22Rv1 (cell line): ENCODE data around the gene EDN2.

ENCODE experiments used
- H3K27ac ChIP-seq: fragments of 450-650 bp; 2 replicates; pipeline ENCODE4 v1.5.1; 2017
- ZFX ChIP-seq: fragments of 450-650 bp; IDR thresholded peaks from 2 replicates; pipeline ENCODE4 v1.6.1; 2017; ENCODE audit warnings: antibody characterized with exemption, borderline replicate concordance
- TF ChIP-seq, protein P1 (sequence below): fragments of 450-650 bp; IDR thresholded peaks from 2 replicates; pipeline ENCODE4 v1.5.1; 2017; ENCODE audit warnings: mild to moderate bottlenecking

The EDN2 gene

DNA sequence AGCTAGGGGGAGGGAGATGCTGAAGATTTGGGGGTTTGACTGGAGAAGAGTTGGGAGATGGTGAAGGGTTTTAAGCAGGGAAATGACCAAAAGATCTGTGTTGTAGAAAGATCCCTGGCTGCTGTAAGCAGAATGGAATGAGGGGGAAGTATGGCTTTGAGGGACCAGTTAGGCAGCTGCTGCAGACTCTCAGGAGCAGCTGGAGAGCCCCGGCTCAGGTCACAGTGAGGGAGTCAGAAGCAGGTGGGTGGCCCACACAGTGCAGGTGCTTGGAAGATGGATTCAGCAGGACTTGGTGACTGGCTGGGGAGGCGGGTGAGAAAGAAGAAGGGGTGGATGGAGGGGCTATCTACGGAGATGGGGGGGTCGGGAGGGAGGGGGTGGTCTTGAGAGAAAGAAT, 35.7 kb downstream of the EDN2 start:
- no peak for TF ChIP-seq ZFX
- TF ChIP-seq, protein P1, sequence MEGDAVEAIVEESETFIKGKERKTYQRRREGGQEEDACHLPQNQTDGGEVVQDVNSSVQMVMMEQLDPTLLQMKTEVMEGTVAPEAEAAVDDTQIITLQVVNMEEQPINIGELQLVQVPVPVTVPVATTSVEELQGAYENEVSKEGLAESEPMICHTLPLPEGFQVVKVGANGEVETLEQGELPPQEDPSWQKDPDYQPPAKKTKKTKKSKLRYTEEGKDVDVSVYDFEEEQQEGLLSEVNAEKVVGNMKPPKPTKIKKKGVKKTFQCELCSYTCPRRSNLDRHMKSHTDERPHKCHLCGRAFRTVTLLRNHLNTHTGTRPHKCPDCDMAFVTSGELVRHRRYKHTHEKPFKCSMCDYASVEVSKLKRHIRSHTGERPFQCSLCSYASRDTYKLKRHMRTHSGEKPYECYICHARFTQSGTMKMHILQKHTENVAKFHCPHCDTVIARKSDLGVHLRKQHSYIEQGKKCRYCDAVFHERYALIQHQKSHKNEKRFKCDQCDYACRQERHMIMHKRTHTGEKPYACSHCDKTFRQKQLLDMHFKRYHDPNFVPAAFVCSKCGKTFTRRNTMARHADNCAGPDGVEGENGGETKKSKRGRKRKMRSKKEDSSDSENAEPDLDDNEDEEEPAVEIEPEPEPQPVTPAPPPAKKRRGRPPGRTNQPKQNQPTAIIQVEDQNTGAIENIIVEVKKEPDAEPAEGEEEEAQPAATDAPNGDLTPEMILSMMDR = no peak
- peak overlapping the region; percentile 90 for H3K27ac ChIP-seq

DNA sequence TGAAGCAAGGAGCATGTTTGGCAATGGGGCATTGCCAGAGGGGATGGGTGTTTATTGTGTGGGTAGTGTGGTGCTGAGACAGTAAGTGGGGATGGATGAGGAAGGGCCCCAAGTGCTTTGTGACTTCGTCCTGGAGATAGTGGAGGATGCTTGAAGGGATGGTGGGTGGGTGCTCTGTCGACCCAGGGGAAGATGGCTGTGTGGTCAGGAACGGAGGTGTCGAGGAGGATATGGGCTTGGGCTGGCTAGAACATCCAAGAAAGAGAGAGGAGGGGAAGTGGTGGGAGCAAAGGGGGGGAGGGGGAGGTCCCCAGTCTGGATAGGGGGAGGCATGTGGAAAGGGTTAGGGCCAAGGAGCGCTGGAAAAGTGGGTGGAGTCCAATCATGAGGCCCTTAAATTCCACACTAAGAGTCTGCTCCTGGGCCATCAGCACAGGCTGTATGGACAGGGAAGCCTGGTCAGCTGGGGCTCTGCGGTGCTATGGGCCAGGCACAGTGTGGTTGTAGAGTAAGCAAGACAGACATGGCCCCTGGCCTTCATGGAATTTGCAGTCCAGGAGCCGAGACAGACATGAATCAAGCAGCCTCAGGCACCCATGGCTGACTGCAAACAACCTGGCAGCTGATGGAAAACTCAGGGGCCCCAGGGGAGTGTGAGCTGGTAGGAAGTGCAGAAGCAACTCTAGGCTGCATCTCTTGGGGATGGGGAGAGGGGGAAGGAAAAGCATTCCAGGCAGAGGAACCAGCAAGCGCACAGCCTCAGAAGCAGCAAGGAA, 36.3 kb downstream of the EDN2 start:
- TF ChIP-seq, protein P1 = no peak
- no peak for TF ChIP-seq ZFX
- H3K27ac ChIP-seq = peak overlapping the region; percentile 90

DNA sequence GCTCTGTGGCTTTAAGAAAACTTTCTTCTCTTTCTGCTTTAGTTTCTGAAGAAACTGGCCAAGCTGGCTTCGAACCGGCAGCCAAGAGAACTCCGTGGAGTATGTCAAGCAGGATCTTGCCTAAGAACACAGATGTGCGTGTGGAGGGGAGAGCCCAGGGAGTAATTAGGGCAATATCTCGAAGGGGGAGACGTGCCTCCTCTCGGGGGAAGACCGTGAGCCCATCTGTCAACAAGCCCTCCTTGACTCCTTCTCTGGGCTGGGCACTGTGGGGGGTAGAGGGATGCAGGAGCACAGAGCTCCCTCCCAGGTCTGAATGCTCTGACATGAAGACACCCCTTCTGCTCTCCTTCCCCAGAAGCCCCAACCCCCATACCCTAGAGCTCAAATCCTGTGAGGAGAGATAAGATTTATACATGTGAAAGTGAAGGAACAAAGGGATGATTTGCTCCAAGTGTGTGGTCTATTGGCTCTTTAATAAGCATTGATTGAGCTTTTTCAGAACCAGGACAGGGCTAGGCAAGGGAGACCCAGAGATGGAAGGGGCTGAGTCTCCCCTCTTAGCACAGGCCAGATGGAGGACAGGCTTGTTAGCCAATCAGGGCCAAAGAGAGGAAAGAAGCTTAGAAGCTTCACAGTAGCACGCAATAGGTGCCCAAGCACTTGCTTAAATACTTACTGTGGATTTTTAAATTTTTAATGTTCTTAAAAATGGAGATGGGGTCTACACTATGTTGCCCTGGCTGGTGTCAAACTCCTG, 37.5 kb downstream of the EDN2 start:
- TF ChIP-seq ZFX = no peak
- TF ChIP-seq, protein P1 = no peak
- H3K27ac ChIP-seq = peak overlapping the region; percentile 90

DNA sequence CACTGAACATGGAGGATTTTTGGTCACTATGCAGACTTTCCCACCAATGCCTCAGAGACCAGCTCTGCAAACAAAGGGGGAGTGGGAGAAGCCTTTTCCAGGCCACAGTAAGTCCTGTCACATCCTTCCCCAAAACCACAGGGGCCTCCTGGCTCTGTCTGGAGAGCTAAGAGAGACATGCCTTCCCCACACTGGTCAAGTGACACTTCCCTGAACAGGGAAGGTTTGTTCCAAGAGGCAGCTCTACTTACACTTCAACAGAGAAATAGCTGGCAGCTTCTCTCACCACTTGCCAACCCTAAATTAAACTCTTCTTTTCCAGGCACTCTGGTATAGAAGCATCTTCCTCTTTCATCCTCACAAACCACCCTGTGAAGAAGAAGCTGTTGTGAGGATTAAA, 39.7 kb downstream of the EDN2 start:
- TF ChIP-seq, protein P1 = no peak
- TF ChIP-seq ZFX = no peak

DNA sequence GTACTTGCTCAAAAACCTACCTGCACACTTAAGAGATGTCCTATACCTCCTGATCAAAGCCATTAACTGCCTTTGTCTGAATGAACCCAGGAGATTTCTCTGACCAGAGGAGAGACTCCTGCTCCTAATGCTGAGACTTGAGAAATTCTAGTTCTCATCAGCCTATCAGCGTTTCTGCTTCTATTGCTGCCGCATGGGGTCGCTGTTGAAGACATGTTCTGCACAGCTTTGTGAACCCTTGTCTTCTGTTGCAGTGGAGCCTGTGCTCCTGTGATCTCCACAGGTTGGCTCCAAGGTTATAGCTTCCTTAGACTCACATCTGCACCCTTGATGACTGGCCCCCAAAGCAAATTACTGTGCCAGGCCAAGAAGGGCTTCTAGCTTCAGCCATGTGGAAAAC, 40.2 kb downstream of the EDN2 start:
- no peak for TF ChIP-seq ZFX
- TF ChIP-seq, protein P1 = peak; percentile 49
- no peak overlapping the region for H3K27ac ChIP-seq

More for the DNA sequence above, 39.7 kb downstream of the EDN2 start:
- H3K27ac ChIP-seq = no peak overlapping the region

DNA sequence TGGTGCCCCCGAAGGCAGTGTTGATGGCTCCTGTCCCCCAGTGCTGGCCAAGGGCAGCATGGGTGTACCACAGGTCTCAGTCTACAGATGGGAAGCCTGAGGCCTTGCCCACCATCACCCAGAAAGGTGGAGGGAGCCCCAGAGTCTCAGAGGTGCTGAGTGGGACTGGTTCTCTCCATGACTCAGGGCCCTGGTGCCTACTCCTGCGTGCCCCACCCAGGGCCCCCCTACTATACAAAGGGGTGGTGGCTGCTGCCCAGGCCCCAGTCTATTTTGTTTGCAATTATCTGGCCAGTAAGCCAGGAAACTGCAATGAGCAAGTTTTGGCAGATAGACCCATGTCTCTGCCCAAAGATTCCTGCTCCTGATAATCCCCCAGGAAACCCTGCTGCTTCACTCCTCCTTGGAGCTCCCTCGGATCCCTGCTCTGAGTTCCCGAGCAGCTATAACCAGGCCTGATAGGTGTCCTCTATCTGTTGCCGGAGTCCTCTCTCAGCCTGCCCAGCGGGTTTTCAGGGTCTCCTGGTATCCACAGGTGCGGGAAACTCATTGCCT, 41.7 kb downstream of the EDN2 start:
- TF ChIP-seq, protein P1 = no peak
- TF ChIP-seq ZFX = no peak
- peak overlapping the region; percentile 46 for H3K27ac ChIP-seq
